ENCODE results near the gene TSHZ2. TPM values are rescaled to one million over a fixed set of nuclear protein-coding genes. Genes with fewer than 3 reads are reported as not detected.

TSHZ2 gene
- total RNA-seq, 1 donor from 2014 or later = 1.2 TPM

GRCh38 chr20:53349730-53350129 is 377.6 kb downstream of the TSHZ2 start:
- H3K27me3 ChIP-seq (ENCODE audit: insufficient read depth, low read length) = no peaks in the 10 kb centered on the region
- no peak overlapping the region for H2AFZ ChIP-seq (ENCODE audit: low read depth, low read length)
- H3K79me2 ChIP-seq (ENCODE audit: insufficient read depth, low read length) = no peaks in the 10 kb centered on the region
- H3K27ac ChIP-seq (ENCODE audit: low read depth, low read length) = no peak overlapping the region
- no peaks in the 10 kb centered on the region for H3K27me3 Mint-ChIP-seq (ENCODE audit: low read depth, unreplicated experiment)
- peaks cover 3% of the 10 kb centered on the region for H3K9me3 Mint-ChIP-seq (ENCODE audit: unreplicated experiment)
- H3K4me1 ChIP-seq (ENCODE audit: insufficient read depth, low read length) = no peaks in the 10 kb centered on the region
- no peaks in the 10 kb centered on the region for H4K20me1 ChIP-seq (ENCODE audit: insufficient read depth, low read length)
- H3K9me3 ChIP-seq (ENCODE audit: insufficient read depth, low read depth, low read length) = no peaks in the 10 kb centered on the region
- no peak overlapping the region for H3K4me2 ChIP-seq (ENCODE audit: low read length)
- DNase-seq (ENCODE audit: low read depth) = no peak
- peaks cover 3% of the 10 kb centered on the region for H3K36me3 Mint-ChIP-seq (ENCODE audit: low read depth, unreplicated experiment)
- H3K4me1 Mint-ChIP-seq (ENCODE audit: low read depth, unreplicated experiment) = peaks cover 13% of the 10 kb centered on the region
- H3K4me3 ChIP-seq (ENCODE audit: insufficient read depth, low read depth, low read length) = no peak overlapping the region
- H3K9ac ChIP-seq (ENCODE audit: low read length) = no peak overlapping the region
- H3K36me3 ChIP-seq (ENCODE audit: insufficient read depth, low read length) = no peaks in the 10 kb centered on the region
- no peak overlapping the region for H3K27ac Mint-ChIP-seq (ENCODE audit: unreplicated experiment)
- no peak overlapping the region for H3K4me3 Mint-ChIP-seq (ENCODE audit: unreplicated experiment)
- FAIRE-seq = no peak
- TF ChIP-seq CTCF (IDR thresholded peaks at IDR 0.05; ENCODE audit: insufficient read depth, low read depth, low read length) (no peak), EZH2 (IDR thresholded peaks at IDR 0.05; ENCODE audit: insufficient read depth, low read length) (no peak)

- H3K27me3 Mint-ChIP-seq (ENCODE audit: low read depth, unreplicated experiment) = no peaks in the 10 kb centered on the region
- H3K4me3 ChIP-seq (ENCODE audit: insufficient read depth, low read depth, low read length) = no peak overlapping the region
- no peaks in the 10 kb centered on the region for H4K20me1 ChIP-seq (ENCODE audit: insufficient read depth, low read length)
- no peak overlapping the region for H3K4me3 Mint-ChIP-seq (ENCODE audit: unreplicated experiment)
- no peak overlapping the region for H3K27ac ChIP-seq (ENCODE audit: low read depth, low read length)
- no peaks in the 10 kb centered on the region for H3K4me1 ChIP-seq (ENCODE audit: insufficient read depth, low read length)
- H3K9me3 Mint-ChIP-seq (ENCODE audit: unreplicated experiment) = peaks cover 3% of the 10 kb centered on the region
- H3K4me2 ChIP-seq (ENCODE audit: low read length) = no peak overlapping the region
- TF ChIP-seq CTCF (IDR thresholded peaks at IDR 0.05; ENCODE audit: insufficient read depth, low read depth, low read length) = no peak
- no peak for TF ChIP-seq EZH2 (IDR thresholded peaks at IDR 0.05; ENCODE audit: insufficient read depth, low read length)
- DNase-seq (ENCODE audit: low read depth) = no peak
- no peak for FAIRE-seq
- no peaks in the 10 kb centered on the region for H3K36me3 ChIP-seq (ENCODE audit: insufficient read depth, low read length)
- no peak overlapping the region for H2AFZ ChIP-seq (ENCODE audit: low read depth, low read length)
- no peak overlapping the region for H3K9ac ChIP-seq (ENCODE audit: low read length)
- H3K27ac Mint-ChIP-seq (ENCODE audit: unreplicated experiment) = no peak overlapping the region
- no peaks in the 10 kb centered on the region for H3K9me3 ChIP-seq (ENCODE audit: insufficient read depth, low read depth, low read length)
- no peaks in the 10 kb centered on the region for H3K4me1 Mint-ChIP-seq (ENCODE audit: low read depth, unreplicated experiment)
- H3K27me3 ChIP-seq (ENCODE audit: insufficient read depth, low read length) = no peaks in the 10 kb centered on the region
- no peaks in the 10 kb centered on the region for H3K79me2 ChIP-seq (ENCODE audit: insufficient read depth, low read length)
- H3K36me3 Mint-ChIP-seq (ENCODE audit: low read depth, unreplicated experiment) = no peaks in the 10 kb centered on the region
Measured at GRCh38 chr20:53352727-53353440, 380.7 kb downstream of the TSHZ2 start.

- TF ChIP-seq EZH2 (IDR thresholded peaks at IDR 0.05; ENCODE audit: insufficient read depth, low read length) = no peak
- TF ChIP-seq CTCF (IDR thresholded peaks at IDR 0.05; ENCODE audit: insufficient read depth, low read depth, low read length) = no peak
Measured at GRCh38 chr20:53354314-53354713, 382.2 kb downstream of the TSHZ2 start.

More at GRCh38 chr20:53354314-53354713, 382.2 kb downstream of the TSHZ2 start:
- Mint-ChIP-seq H3K36me3 (ENCODE audit: low read depth, unreplicated experiment) (no peaks in the 10 kb centered on the region), H3K27me3 (ENCODE audit: low read depth, unreplicated experiment) (no peaks in the 10 kb centered on the region), H3K27ac (ENCODE audit: unreplicated experiment) (no peak overlapping the region), H3K9me3 (ENCODE audit: unreplicated experiment) (peaks cover 3% of the 10 kb centered on the region), H3K4me1 (ENCODE audit: low read depth, unreplicated experiment) (no peaks in the 10 kb centered on the region), H3K4me3 (ENCODE audit: unreplicated experiment) (no peak overlapping the region)
- no peak overlapping the region for H3K4me2 ChIP-seq (ENCODE audit: low read length)
- no peak overlapping the region for H2AFZ ChIP-seq (ENCODE audit: low read depth, low read length)
- FAIRE-seq (no peak), DNase-seq (ENCODE audit: low read depth) (no peak)
- H3K4me1 ChIP-seq (ENCODE audit: insufficient read depth, low read length) = no peaks in the 10 kb centered on the region
- no peaks in the 10 kb centered on the region for H3K27me3 ChIP-seq (ENCODE audit: insufficient read depth, low read length)
- no peaks in the 10 kb centered on the region for H3K9me3 ChIP-seq (ENCODE audit: insufficient read depth, low read depth, low read length)
- no peak overlapping the region for H3K4me3 ChIP-seq (ENCODE audit: insufficient read depth, low read depth, low read length)
- no peak overlapping the region for H3K9ac ChIP-seq (ENCODE audit: low read length)
- no peaks in the 10 kb centered on the region for H3K79me2 ChIP-seq (ENCODE audit: insufficient read depth, low read length)
- H4K20me1 ChIP-seq (ENCODE audit: insufficient read depth, low read length) = no peaks in the 10 kb centered on the region
- no peak overlapping the region for H3K27ac ChIP-seq (ENCODE audit: low read depth, low read length)
- no peaks in the 10 kb centered on the region for H3K36me3 ChIP-seq (ENCODE audit: insufficient read depth, low read length)

Data from astrocyte (in vitro differentiated cells and primary cell).